CD4-positive, CD25-positive, alpha-beta regulatory T cell (primary cell): ENCODE results near the gene NDST4. TPM values are rescaled to one million over a fixed set of nuclear protein-coding genes. Genes with fewer than 3 reads are reported as not detected.

ENCODE experiments used
- ATAC-seq, 2 donors: fragments of 150-1000 bp; cut with Tn5 transposase; one replicate each; pipeline ENCODE4 v1.10.0; 2021; ENCODE audit warnings: low read depth in 2 of 2, moderate number of reproducible peaks in 2 of 2, moderate library complexity in 1 of 2
- DNase-seq, 3 donors: peaks; one replicate each; pipeline versions ENCODE4 v3.0.0 to v3.0.0-alpha.2; 2012 to 2022; ENCODE audit warnings: mixed read lengths in 1 of 3
- H3K27ac ChIP-seq: one replicate; pipeline ENCODE4 v1.7.0; 2013; ENCODE audit warnings: mild to moderate bottlenecking, low read length; ENCODE audit not compliant: insufficient read depth, poor library complexity, severe bottlenecking
- H3K27me3 ChIP-seq: one replicate; pipeline ENCODE4 v1.7.0; 2013; ENCODE audit warnings: low read length; ENCODE audit not compliant: control insufficient read depth, insufficient read depth
- H3K36me3 ChIP-seq: one replicate; pipeline ENCODE4 v1.7.0; 2013; ENCODE audit warnings: mild to moderate bottlenecking, low read length, moderate library complexity; ENCODE audit not compliant: control insufficient read depth, insufficient read depth
- H3K4me1 ChIP-seq: 2 replicates; pipeline ENCODE4 v1.7.0; 2013; ENCODE audit warnings: mild to moderate bottlenecking, low read length; ENCODE audit not compliant: insufficient read depth, control insufficient read depth, poor library complexity, severe bottlenecking
- H3K4me3 ChIP-seq: one replicate; pipeline ENCODE4 v1.7.0; 2013; ENCODE audit warnings: low read depth, mild to moderate bottlenecking, low read length, moderate library complexity
- H3K9me3 ChIP-seq, 2 experiments: 1 replicate in 1 of 2; 2 replicates in 1 of 2; pipeline ENCODE4 v1.7.0; 2013; ENCODE audit warnings: low read length in 2 of 2, mild to moderate bottlenecking in 1 of 2, moderate library complexity in 1 of 2; ENCODE audit not compliant: control insufficient read depth in 2 of 2
- H3K27ac Mint-ChIP-seq, 3 donors: one replicate each; pipeline ENCODE4 v1.8.0; 2020 to 2022; ENCODE audit warnings: mild to moderate bottlenecking in 3 of 3, mixed read lengths in 3 of 3, moderate library complexity in 2 of 3
- H3K27me3 Mint-ChIP-seq: one replicate; pipeline ENCODE4 v1.8.0; 2022; ENCODE audit warnings: mild to moderate bottlenecking, mixed read lengths
- H3K36me3 Mint-ChIP-seq: one replicate; pipeline ENCODE4 v1.8.0; 2020; ENCODE audit warnings: mixed read lengths
- H3K4me1 Mint-ChIP-seq, 4 donors: one replicate each; pipeline ENCODE4 v1.8.0; 2020 to 2022; ENCODE audit warnings: mixed read lengths in 4 of 4, mild to moderate bottlenecking in 1 of 4
- H3K4me3 Mint-ChIP-seq, 4 donors: one replicate each; pipeline ENCODE4 v1.8.0; 2020 to 2022; ENCODE audit warnings: mild to moderate bottlenecking in 4 of 4, mixed read lengths in 4 of 4, moderate library complexity in 3 of 4
- H3K9me3 Mint-ChIP-seq, 7 donors: one replicate each; pipeline ENCODE4 v1.8.0; 2020 to 2022; ENCODE audit warnings: mixed read lengths in 7 of 7, mild to moderate bottlenecking in 3 of 7, moderate library complexity in 2 of 7
- polyA plus RNA-seq, 4 donors: library from polyadenylated mRNA; unstranded; fragments of 300-500 nt; fragmentation: Illumina TruSeq; gene quantifications; one replicate each; pipeline ENCODE4 v1.2.3, GENCODE V29; 2021
- total RNA-seq: library from RNA; stranded (reverse); gene quantifications from one replicate; pipeline ENCODE4 v1.2.3, GENCODE V29; 2022

Gene NDST4
- total and polyA plus RNA-seq, 5 donors from 2014 or later = not detected

GRCh38 chr4:114866901-114867670, 246.3 kb downstream of the NDST4 start:
- Histone ChIP-seq H3K9me3 (no peaks in the 10 kb centered on the region), H3K27ac (no peak overlapping the region), H3K27me3 (no peaks in the 10 kb centered on the region), H3K4me1 (no peaks in the 10 kb centered on the region), H3K36me3 (no peaks in the 10 kb centered on the region), H3K4me3 (no peak overlapping the region)
- Mint-ChIP-seq H3K27ac (no peak overlapping the region), H3K27me3 (no peaks in the 10 kb centered on the region), H3K36me3 (no peaks in the 10 kb centered on the region), H3K9me3 (peaks cover 0 to 3% (median 0%) of the 10 kb centered on the region in 7 donors), H3K4me1 (no peaks in the 10 kb centered on the region), H3K4me3 (no peak overlapping the region)
- ATAC-seq (no peak), DNase-seq (no peak)

- no peak for DNase-seq
- Mint-ChIP-seq H3K27ac (no peak overlapping the region), H3K4me3 (no peak overlapping the region), H3K9me3 (peaks cover 0 to 5% (median 0%) of the 10 kb centered on the region in 7 donors), H3K4me1 (no peaks in the 10 kb centered on the region), H3K27me3 (no peaks in the 10 kb centered on the region), H3K36me3 (no peaks in the 10 kb centered on the region)
- Histone ChIP-seq H3K4me3 (no peak overlapping the region), H3K36me3 (no peaks in the 10 kb centered on the region), H3K4me1 (no peaks in the 10 kb centered on the region), H3K9me3 (no peaks in the 10 kb centered on the region), H3K27me3 (no peaks in the 10 kb centered on the region), H3K27ac (no peak overlapping the region)
- ATAC-seq = no peak
Observed at GRCh38 chr4:114864060-114864459, 249.4 kb downstream of the NDST4 start.

- Mint-ChIP-seq H3K4me3 (no peak overlapping the region), H3K9me3 (peaks cover 0 to 2% (median 0%) of the 10 kb centered on the region in 7 donors), H3K27me3 (no peaks in the 10 kb centered on the region), H3K27ac (no peak overlapping the region), H3K4me1 (no peaks in the 10 kb centered on the region), H3K36me3 (no peaks in the 10 kb centered on the region)
- Histone ChIP-seq H3K4me1 (no peaks in the 10 kb centered on the region), H3K4me3 (no peak overlapping the region), H3K27me3 (no peaks in the 10 kb centered on the region), H3K36me3 (no peaks in the 10 kb centered on the region), H3K27ac (no peak overlapping the region), H3K9me3 (no peaks in the 10 kb centered on the region)
- DNase-seq = no peak
- ATAC-seq = no peak
Observed at GRCh38 chr4:114860786-114861185, 252.6 kb downstream of the NDST4 start.

GRCh38 chr4:114857831-114858230, 255.6 kb downstream of the NDST4 start:
- H3K27me3 ChIP-seq = no peaks in the 10 kb centered on the region
- Mint-ChIP-seq H3K4me1 (no peaks in the 10 kb centered on the region), H3K9me3 (peaks cover 0 to 4% (median 4%) of the 10 kb centered on the region in 7 donors), H3K36me3 (no peaks in the 10 kb centered on the region), H3K27me3 (no peaks in the 10 kb centered on the region), H3K27ac (no peak overlapping the region), H3K4me3 (no peak overlapping the region)
- no peaks in the 10 kb centered on the region for H3K36me3 ChIP-seq
- no peak overlapping the region for H3K4me3 ChIP-seq
- DNase-seq = no peak
- H3K4me1 ChIP-seq = no peaks in the 10 kb centered on the region
- H3K9me3 ChIP-seq = no peaks in the 10 kb centered on the region
- ATAC-seq = no peak
- H3K27ac ChIP-seq = no peak overlapping the region

GRCh38 chr4:114839986-114840385, 273.4 kb downstream of the NDST4 start:
- DNase-seq (no peak), ATAC-seq (no peak)
- Histone ChIP-seq H3K4me1 (no peaks in the 10 kb centered on the region), H3K9me3 (no peaks in the 10 kb centered on the region), H3K36me3 (no peaks in the 10 kb centered on the region), H3K27me3 (no peaks in the 10 kb centered on the region), H3K27ac (no peak overlapping the region), H3K4me3 (no peak overlapping the region)
- Mint-ChIP-seq H3K4me3 (no peak overlapping the region), H3K9me3 (peaks cover 0 to 7% (median 0%) of the 10 kb centered on the region in 7 donors), H3K4me1 (no peaks in the 10 kb centered on the region), H3K27me3 (no peaks in the 10 kb centered on the region), H3K27ac (no peak overlapping the region), H3K36me3 (no peaks in the 10 kb centered on the region)

- no peaks in the 10 kb centered on the region for H3K4me1 Mint-ChIP-seq
- H3K27me3 Mint-ChIP-seq = no peaks in the 10 kb centered on the region
- no peaks in the 10 kb centered on the region for H3K36me3 ChIP-seq
- no peak for ATAC-seq
- H3K27ac Mint-ChIP-seq = no peak overlapping the region
- no peaks in the 10 kb centered on the region for H3K9me3 ChIP-seq
- no peak overlapping the region for H3K4me3 ChIP-seq
- H3K4me1 ChIP-seq = no peaks in the 10 kb centered on the region
- H3K27ac ChIP-seq = no peak overlapping the region
- no peak for DNase-seq
- H3K27me3 ChIP-seq = no peaks in the 10 kb centered on the region
- no peaks in the 10 kb centered on the region for H3K36me3 Mint-ChIP-seq
- no peaks in the 10 kb centered on the region for H3K9me3 Mint-ChIP-seq
- no peak overlapping the region for H3K4me3 Mint-ChIP-seq
Observed at GRCh38 chr4:114830628-114831027, 282.8 kb downstream of the NDST4 start.

GRCh38 chr4:114827651-114828050, 285.8 kb downstream of the NDST4 start:
- no peaks in the 10 kb centered on the region for H3K4me1 ChIP-seq
- Mint-ChIP-seq H3K4me3 (no peak overlapping the region), H3K36me3 (no peaks in the 10 kb centered on the region), H3K9me3 (no peaks in the 10 kb centered on the region), H3K27me3 (no peaks in the 10 kb centered on the region), H3K27ac (no peak overlapping the region), H3K4me1 (no peaks in the 10 kb centered on the region)
- H3K9me3 ChIP-seq = no peaks in the 10 kb centered on the region
- ATAC-seq = no peak
- no peak for DNase-seq
- no peak overlapping the region for H3K27ac ChIP-seq
- H3K4me3 ChIP-seq = no peak overlapping the region
- no peaks in the 10 kb centered on the region for H3K27me3 ChIP-seq
- H3K36me3 ChIP-seq = no peaks in the 10 kb centered on the region

GRCh38 chr4:114815760-114816159, 297.7 kb downstream of the NDST4 start:
- H3K9me3 Mint-ChIP-seq = peaks cover 0 to 4% (median 0%) of the 10 kb centered on the region in 7 donors
- no peaks in the 10 kb centered on the region for H3K4me1 ChIP-seq

More at GRCh38 chr4:114815760-114816159, 297.7 kb downstream of the NDST4 start:
- H3K27me3 ChIP-seq = no peaks in the 10 kb centered on the region
- H3K4me1 Mint-ChIP-seq = no peaks in the 10 kb centered on the region
- DNase-seq = no peak
- no peaks in the 10 kb centered on the region for H3K36me3 Mint-ChIP-seq
- ATAC-seq = no peak
- no peaks in the 10 kb centered on the region for H3K9me3 ChIP-seq
- H3K27ac Mint-ChIP-seq = no peak overlapping the region
- no peak overlapping the region for H3K4me3 ChIP-seq
- no peaks in the 10 kb centered on the region for H3K27me3 Mint-ChIP-seq
- H3K36me3 ChIP-seq = no peaks in the 10 kb centered on the region
- H3K4me3 Mint-ChIP-seq = no peak overlapping the region
- H3K27ac ChIP-seq = no peak overlapping the region
